Subcutaneous abdominal adipose tissue (tissue), 5 donors: ENCODE measurements around the gene NBAS.

Experiments
- H3K27ac ChIP-seq: one replicate; pipeline ENCODE4 v1.7.0; 2013; ENCODE audit warnings: low read depth, mild to moderate bottlenecking, inconsistent platforms, low read length, moderate library complexity
- H3K27me3 ChIP-seq, 5 donors: one replicate each; pipeline ENCODE4 v1.7.0; 2013; ENCODE audit warnings: low read length in 5 of 5, inconsistent platforms in 1 of 5; ENCODE audit not compliant: control insufficient read depth in 5 of 5, insufficient read depth in 4 of 5
- H3K36me3 ChIP-seq, 5 donors: one replicate each; pipeline ENCODE4 v1.7.0; 2013; ENCODE audit warnings: low read length in 5 of 5; ENCODE audit not compliant: control insufficient read depth in 5 of 5, insufficient read depth in 5 of 5
- H3K4me1 ChIP-seq, 5 donors: one replicate each; pipeline ENCODE4 v1.7.0; 2013; ENCODE audit warnings: low read length in 5 of 5, mild to moderate bottlenecking in 3 of 5, moderate library complexity in 1 of 5; ENCODE audit not compliant: control insufficient read depth in 5 of 5, insufficient read depth in 5 of 5
- H3K4me3 ChIP-seq, 5 donors: one replicate each; pipeline ENCODE4 v1.7.0; 2013; ENCODE audit warnings: low read length in 5 of 5, low read depth in 1 of 5
- H3K9ac ChIP-seq, 5 donors: one replicate each; pipeline ENCODE4 v1.7.0; 2013; ENCODE audit warnings: low read length in 5 of 5, mild to moderate bottlenecking in 4 of 5, moderate library complexity in 3 of 5
- H3K9me3 ChIP-seq, 5 donors: one replicate each; pipeline ENCODE4 v1.7.0; 2013; ENCODE audit warnings: low read length in 5 of 5; ENCODE audit not compliant: control insufficient read depth in 5 of 5
- donor health status: healthy.
- donor health status: healthy.
- donor health status: healthy.
- donor health status: healthy.
- donor health status: healthy.

The NBAS gene

DNA sequence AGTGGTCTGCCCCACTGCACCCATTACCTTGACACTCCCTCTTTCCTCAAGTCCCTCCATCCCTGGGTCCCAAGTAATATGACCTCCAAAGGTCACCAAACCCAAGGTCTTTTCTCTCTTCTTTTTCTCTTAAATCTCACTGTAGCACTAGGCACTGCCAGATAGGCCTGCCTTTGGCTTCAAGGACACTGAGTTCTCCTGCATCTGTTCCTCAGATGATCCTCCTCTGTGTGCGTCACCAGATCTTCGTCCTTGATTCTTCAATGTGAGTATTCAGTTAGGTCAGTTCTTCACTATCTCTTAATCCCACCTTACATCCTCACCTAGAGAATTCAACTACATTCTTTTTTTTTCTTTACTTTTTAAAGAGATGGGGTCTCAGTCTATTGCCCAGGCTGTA, 249.2 kb downstream of the NBAS start:
- Histone ChIP-seq H3K36me3 (peaks cover 5 to 10% (median 6%) of the 10 kb centered on the region in 5 donors), H3K4me3 (no peak overlapping the region), H3K9me3 (no peaks in the 10 kb centered on the region), H3K27ac (no peak overlapping the region), H3K9ac (no peak overlapping the region), H3K4me1 (peaks cover 0 to 12% (median under 1%) of the 10 kb centered on the region in 5 donors), H3K27me3 (no peaks in the 10 kb centered on the region)

DNA sequence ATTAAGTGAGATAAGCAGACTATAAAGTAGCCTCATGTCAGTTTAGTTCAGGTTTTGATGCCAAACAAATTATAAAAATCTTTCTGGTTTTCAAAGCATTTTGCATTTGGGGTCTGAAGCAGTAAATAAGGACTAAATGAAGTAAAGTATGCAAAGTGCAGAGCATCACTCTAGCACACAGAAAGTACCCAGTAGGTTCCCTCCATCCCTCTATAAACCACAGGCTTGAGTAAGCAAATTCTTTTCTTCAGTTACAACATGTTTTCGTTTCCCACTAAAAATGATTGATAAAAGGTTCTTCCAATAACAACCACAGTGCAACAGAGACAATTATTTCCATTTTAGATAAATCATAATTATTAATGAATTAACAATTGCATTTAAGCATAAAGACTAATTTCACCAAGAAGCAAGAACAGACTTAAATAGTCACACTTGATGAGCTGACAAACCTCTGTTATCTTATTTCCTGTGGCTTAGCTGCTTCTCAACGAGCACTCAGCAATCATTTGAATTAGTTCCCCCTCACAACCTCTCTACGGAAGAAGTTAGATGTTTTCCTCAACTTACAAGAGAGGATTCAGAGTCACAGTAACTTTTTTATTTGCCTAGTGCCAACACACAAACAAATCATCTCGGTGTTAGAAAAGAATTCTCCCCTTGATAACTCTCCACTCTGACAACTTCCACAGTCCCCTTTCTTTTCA, 249.8 kb downstream of the NBAS start:
- Histone ChIP-seq H3K4me3 (no peak overlapping the region), H3K9me3 (no peaks in the 10 kb centered on the region), H3K4me1 (peaks cover 0 to 15% (median 2%) of the 10 kb centered on the region in 5 donors), H3K27ac (no peak overlapping the region), H3K9ac (no peak overlapping the region), H3K27me3 (no peaks in the 10 kb centered on the region), H3K36me3 (peaks cover 3 to 6% (median 6%) of the 10 kb centered on the region in 5 donors)

DNA sequence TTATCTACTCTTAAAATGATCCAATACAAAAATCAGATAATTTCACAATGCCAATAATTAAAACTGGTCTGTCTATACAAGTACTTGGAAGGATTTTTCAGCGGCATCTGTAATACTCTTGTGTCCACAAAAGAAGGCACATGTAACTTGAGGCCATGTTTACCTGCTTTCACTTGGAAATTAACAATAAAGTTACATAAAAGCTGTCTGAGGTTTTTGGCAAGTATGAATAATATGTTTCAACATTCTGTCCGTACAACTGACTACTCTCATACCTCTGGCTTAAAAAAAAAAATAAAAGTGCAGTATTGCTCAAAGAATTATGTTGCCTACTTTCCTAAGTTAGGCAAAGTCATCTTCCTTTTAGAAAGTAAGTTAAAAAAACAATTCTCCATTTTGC, 253.6 kb downstream of the NBAS start:
- Histone ChIP-seq H3K36me3 (peaks cover 6 to 19% (median 10%) of the 10 kb centered on the region in 5 donors), H3K27ac (peak overlapping the region; percentile 19)

DNA sequence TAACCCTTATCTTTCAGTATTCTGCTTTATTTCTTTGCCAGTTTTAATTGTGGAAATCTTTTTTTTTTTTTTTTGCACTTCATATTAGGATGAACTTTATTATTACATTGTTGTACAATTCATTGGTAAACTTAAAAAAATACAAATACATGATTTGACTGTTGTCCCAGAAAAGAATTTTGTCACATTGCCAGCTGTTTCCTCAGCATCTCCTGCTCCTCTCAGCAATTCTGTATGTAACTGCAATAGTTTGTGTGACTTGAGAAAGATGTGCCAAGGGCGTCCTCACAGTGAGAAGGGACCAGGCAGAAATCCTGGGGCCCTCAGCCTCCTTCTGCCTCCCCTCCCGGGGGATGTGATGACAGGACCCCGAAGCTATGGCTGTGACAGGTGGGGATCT, 254.4 kb downstream of the NBAS start:
- H3K9me3 ChIP-seq = no peaks in the 10 kb centered on the region
- no peak overlapping the region for H3K9ac ChIP-seq
- H3K4me1 ChIP-seq = peaks cover 0 to 8% (median 2%) of the 10 kb centered on the region in 5 donors
- H3K27me3 ChIP-seq = no peaks in the 10 kb centered on the region
- peaks cover 10 to 28% (median 16%) of the 10 kb centered on the region in 5 donors for H3K36me3 ChIP-seq
- peak overlapping the region; percentile 18 for H3K27ac ChIP-seq
- H3K4me3 ChIP-seq = no peak overlapping the region

More for the DNA sequence above, 253.6 kb downstream of the NBAS start:
- Histone ChIP-seq H3K27me3 (no peaks in the 10 kb centered on the region), H3K9ac (no peak overlapping the region), H3K9me3 (no peaks in the 10 kb centered on the region), H3K4me1 (peaks cover 0 to 10% (median 2%) of the 10 kb centered on the region in 5 donors), H3K4me3 (no peak overlapping the region)

DNA sequence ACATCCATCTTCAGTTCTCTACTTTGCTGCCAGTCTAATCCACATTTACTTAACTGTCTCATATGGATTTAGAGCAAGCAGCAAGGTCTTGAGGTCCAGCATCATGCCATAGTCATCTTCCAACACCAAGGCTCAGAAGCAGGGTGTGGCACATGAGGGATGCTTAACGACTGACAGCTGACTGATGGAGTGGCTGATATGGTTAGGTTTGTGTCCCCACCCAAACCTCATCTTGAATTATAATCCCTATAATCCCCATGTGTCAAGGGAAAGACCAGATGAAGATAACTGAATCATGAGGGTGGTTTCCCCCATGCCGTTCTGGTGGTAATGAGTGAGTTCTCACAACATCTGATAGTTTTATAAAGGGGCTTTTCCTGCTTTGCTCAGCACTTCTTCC, 257.3 kb downstream of the NBAS start:
- H3K9ac ChIP-seq = no peak overlapping the region

DNA sequence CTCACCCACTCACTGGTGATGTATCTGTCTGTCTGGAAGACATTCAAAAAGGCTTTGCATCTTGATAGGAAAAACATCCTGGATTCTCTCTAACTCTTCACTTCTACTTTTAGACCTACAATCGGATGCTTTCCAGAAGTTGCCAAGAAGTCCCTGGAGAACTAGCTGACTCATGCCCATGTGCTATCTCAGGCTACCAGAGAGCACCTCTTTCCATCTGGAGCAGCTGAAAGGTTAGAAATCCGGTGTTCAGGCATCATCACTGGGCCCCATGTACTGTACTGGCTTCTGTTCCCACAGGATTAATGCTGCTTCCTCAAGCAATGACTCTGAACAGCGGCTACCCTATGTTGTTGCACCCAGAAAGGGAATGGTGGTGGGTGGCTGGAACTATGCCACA, 259.0 kb downstream of the NBAS start:
- H3K4me1 ChIP-seq = peaks cover 0 to 5% (median 2%) of the 10 kb centered on the region in 5 donors
- H3K4me3 ChIP-seq = no peak overlapping the region
- H3K36me3 ChIP-seq = peaks cover 6 to 48% (median 26%) of the 10 kb centered on the region in 5 donors
- no peak overlapping the region for H3K27ac ChIP-seq
- H3K9ac ChIP-seq = no peak overlapping the region
- no peaks in the 10 kb centered on the region for H3K27me3 ChIP-seq
- H3K9me3 ChIP-seq = no peaks in the 10 kb centered on the region

More for the DNA sequence above, 257.3 kb downstream of the NBAS start:
- Histone ChIP-seq H3K27me3 (no peaks in the 10 kb centered on the region), H3K9me3 (no peaks in the 10 kb centered on the region), H3K36me3 (peaks cover 4 to 46% (median 23%) of the 10 kb centered on the region in 5 donors), H3K27ac (no peak overlapping the region), H3K4me1 (peaks cover 0 to 8% (median 2%) of the 10 kb centered on the region in 5 donors), H3K4me3 (no peak overlapping the region)

DNA sequence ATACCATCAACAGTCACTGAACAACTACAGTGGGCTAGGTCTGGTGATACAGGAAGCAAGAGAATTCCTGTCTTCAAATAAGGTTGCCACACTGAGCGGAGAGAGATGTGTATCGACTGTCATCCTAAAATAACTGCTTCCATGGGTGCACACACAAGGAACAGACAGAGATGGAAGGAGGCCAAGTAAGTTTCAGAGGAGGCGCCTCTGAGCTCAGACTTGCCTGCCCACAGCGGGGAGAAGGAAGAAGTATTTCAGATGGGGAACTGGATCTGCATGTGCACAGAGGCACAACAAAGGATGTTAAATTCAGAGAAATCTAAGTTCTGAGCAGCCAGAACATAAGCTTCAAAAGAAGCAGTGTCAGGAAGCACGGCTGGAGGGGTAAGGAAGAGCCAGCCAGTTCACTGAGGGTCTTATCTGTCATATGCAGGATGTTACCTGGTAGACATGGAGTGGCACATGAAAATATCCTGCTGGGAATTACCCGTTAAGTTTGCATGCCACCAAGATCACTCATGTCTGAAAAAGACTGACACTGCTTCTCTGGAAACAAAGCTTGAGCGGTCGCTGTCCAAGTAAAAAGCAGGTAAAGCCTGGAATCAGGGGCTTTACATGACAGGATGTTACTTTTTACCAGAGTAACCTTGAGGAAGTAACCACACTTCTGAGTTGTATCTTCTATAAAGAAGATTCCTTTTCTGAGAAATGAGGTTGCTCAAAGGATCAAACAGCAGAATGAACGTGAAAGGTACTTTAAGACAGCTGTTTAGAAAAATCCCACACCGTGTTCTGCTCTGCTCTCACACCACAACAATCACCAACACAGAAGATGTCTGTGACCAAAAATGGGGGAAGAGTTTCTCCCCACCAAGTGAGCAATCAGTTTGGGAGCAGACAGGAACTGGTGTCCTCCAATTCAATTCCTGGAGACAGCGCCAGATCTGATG, 260.2 kb downstream of the NBAS start:
- Histone ChIP-seq H3K4me3 (no peak overlapping the region), H3K9me3 (no peaks in the 10 kb centered on the region), H3K27ac (no peak overlapping the region), H3K9ac (no peak overlapping the region), H3K27me3 (no peaks in the 10 kb centered on the region), H3K36me3 (peaks cover 11 to 52% (median 28%) of the 10 kb centered on the region in 5 donors), H3K4me1 (no peaks in the 10 kb centered on the region)

DNA sequence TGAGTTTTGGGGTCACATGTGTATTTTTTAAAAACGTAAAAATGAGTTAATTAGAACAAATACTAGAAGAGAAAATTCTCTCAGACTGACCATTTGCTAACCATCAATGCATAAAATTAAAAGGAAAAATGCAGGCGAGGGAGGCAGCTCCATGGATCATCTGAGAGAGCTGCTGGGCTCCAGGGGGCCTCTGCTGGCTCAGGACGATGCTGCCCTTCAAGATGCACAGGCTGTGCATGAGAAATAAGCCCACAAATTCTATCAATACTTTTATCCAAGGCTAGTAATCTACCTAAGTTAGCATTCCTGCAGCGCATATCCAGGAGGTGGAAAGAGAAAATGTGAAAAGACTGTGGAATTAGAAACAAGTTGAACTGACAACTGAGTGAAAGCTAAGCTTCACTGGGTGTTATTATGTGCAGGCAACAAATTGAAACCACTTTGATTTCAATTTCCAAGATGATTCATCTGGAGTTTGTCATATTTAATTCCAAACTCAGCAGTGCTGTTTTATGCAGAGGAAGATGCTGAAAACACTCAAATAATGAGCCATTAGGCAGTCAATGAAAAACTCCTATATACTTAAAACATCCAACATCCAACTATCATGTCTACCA, 261.1 kb downstream of the NBAS start:
- Histone ChIP-seq H3K4me3 (no peak overlapping the region), H3K27me3 (no peaks in the 10 kb centered on the region), H3K36me3 (peaks cover 18 to 57% (median 32%) of the 10 kb centered on the region in 5 donors), H3K27ac (no peak overlapping the region), H3K9me3 (no peaks in the 10 kb centered on the region), H3K4me1 (no peaks in the 10 kb centered on the region), H3K9ac (no peak overlapping the region)

DNA sequence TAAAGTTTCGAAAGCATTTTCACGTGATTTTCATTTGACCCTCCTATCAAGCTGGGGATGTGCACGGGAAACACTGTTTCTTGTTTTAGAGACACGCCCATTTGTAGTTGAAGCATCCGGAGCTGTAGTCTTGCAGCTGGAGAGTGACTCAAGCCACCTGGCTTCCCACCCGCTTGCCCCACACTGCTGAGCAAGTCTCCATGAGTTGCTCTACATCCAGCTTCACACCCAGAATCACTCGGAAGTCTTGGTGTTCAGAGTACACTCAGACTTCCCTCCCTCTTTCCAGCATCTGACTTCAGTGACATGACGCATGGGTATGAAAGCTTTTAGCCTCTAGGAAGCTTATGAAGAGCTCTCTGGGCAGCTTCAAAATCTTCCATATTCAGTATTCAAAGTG, 262.4 kb downstream of the NBAS start:
- H3K9ac ChIP-seq = no peak overlapping the region
- H3K4me3 ChIP-seq = no peak overlapping the region
- H3K9me3 ChIP-seq = no peaks in the 10 kb centered on the region
- H3K36me3 ChIP-seq = peaks cover 20 to 51% (median 29%) of the 10 kb centered on the region in 5 donors
- H3K4me1 ChIP-seq = no peaks in the 10 kb centered on the region
- no peaks in the 10 kb centered on the region for H3K27me3 ChIP-seq
- no peak overlapping the region for H3K27ac ChIP-seq
